Measurements from ENCODE around the gene FCGR3B.
"Not testable (repeated sequence)": the region's sequence is repeated elsewhere in the genome, so short reads cannot be mapped to it uniquely, and the experiment has no call there.

DNA sequence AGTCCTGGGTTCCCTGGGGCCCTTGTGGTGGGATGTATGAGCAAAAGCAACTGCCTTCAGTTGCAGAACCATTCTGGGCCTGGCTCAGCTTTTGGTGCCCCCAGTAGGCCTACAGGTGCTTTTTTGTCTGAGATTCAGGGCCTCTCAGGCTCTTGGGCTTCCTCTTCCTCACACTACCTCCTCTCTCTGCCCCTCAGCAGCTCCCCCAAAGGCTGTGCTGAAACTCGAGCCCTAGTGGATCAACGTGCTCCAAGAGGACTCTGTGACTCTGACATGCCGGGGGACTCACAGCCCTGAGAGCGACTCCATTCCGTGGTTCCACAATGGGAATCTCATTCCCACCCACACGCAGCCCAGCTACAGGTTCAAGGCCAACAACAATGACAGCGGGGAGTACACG, 41.6 kb downstream of the FCGR3B start:
- not testable (repeated sequence) for TF ChIP-seq CTCF (IDR thresholded peaks at IDR 0.05); POLR2AphosphoS5 (IDR thresholded peaks at IDR 0.05; ENCODE audit: low read depth, low read length); SIN3A (IDR thresholded peaks at IDR 0.05; ENCODE audit: borderline replicate concordance, insufficient read depth, low read depth, low read length)
- TF ChIP-seq, protein P1, sequence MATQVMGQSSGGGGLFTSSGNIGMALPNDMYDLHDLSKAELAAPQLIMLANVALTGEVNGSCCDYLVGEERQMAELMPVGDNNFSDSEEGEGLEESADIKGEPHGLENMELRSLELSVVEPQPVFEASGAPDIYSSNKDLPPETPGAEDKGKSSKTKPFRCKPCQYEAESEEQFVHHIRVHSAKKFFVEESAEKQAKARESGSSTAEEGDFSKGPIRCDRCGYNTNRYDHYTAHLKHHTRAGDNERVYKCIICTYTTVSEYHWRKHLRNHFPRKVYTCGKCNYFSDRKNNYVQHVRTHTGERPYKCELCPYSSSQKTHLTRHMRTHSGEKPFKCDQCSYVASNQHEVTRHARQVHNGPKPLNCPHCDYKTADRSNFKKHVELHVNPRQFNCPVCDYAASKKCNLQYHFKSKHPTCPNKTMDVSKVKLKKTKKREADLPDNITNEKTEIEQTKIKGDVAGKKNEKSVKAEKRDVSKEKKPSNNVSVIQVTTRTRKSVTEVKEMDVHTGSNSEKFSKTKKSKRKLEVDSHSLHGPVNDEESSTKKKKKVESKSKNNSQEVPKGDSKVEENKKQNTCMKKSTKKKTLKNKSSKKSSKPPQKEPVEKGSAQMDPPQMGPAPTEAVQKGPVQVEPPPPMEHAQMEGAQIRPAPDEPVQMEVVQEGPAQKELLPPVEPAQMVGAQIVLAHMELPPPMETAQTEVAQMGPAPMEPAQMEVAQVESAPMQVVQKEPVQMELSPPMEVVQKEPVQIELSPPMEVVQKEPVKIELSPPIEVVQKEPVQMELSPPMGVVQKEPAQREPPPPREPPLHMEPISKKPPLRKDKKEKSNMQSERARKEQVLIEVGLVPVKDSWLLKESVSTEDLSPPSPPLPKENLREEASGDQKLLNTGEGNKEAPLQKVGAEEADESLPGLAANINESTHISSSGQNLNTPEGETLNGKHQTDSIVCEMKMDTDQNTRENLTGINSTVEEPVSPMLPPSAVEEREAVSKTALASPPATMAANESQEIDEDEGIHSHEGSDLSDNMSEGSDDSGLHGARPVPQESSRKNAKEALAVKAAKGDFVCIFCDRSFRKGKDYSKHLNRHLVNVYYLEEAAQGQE (IDR thresholded peaks at IDR 0.05; ENCODE audit: insufficient read depth in 1 of 2, low read depth in 2 of 2, low read length in 1 of 2): not testable (repeated sequence)

Data from Panc1 (cell line).